HL-60/S4 (cell line): Measurements from ENCODE around the gene MAN1A1.

Experiments
- in situ Hi-C: fragments of 300-500 bp; cut with MboI; formaldehyde crosslinking; loops from 2 replicates; pipeline ENCODE4 v1.14.3; 2022; ENCODE audit warnings: low sequenced_read_pairs

MAN1A1 gene

DNA sequence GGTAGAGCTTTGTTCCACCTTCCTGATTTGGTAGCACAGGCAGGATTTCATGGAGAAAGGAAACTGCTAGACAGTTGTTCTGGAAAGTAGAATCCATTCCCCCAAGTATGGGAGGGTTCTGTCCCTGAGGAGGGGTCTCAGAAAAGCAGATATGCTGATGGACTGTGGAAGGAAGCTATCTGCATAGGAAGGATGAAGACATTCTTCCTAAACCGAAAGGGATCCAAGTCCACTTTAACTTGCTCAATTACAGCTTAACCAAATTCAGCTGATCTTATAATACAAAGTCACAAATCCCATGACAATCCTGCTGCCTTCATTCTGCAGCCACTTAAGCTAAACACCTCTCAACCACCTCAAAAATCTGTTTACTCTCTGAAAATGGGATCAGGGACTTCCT lies 2.6 kb downstream of the MAN1A1 start:
- in situ Hi-C loops = no loop called here

DNA sequence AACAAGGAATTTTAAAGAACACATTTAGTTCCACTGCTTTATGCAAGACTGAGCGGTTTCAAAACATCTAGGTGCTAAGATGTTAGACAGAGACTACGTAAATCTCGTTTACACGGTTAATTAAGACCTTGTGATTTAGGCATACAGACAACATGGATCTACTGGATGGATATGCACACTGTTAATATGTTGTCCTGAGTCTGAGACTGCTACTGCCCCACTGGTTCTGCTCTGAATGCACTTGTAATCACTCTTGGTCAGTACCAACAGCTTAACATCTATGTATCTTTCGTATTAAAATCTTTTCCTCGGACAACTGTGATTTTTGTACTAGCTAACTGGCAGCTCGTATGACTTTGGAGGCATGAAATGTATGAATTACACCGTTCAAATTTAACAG lies 3.1 kb downstream of the MAN1A1 start:
- in situ Hi-C loops = no loop called here

DNA sequence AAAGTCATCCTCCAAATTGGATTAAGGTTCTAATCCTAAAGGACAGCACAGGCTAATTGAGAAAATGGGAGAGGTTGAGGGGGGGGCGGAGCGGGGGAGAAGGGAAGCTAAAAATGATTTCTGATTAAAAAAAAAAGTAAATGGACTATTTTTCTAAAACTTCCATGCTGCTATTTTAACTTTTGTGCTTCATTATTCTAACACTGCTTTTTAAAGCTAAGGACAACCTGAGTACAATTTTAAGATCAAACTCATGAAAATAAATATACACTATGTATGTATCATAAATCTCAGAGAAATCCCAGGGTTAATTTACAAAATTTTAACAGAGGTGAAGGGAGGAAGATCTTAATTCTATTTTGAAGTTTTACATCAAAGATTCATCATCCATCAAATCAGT lies 4.4 kb downstream of the MAN1A1 start:
- in situ Hi-C loops = no loop called here

DNA sequence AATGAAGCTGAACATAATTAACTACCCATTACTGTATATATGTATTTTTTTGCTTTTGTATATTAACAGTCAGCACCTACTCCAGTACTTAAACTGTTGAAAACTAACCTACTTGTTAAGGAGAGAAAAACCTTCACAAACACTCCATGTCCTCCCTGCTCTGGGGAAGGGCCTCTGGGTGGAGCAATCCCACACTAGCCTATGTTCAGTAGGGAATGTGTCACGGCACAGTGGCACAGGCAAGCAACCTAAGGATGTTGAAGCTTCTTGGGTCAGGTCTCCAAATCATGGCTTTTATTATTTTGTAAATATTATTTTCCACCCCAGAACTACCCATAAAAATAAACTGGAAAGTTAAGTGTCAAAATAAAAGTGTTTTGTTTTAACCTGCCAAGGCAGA lies 5.3 kb downstream of the MAN1A1 start:
- in situ Hi-C loops = no loop called here

DNA sequence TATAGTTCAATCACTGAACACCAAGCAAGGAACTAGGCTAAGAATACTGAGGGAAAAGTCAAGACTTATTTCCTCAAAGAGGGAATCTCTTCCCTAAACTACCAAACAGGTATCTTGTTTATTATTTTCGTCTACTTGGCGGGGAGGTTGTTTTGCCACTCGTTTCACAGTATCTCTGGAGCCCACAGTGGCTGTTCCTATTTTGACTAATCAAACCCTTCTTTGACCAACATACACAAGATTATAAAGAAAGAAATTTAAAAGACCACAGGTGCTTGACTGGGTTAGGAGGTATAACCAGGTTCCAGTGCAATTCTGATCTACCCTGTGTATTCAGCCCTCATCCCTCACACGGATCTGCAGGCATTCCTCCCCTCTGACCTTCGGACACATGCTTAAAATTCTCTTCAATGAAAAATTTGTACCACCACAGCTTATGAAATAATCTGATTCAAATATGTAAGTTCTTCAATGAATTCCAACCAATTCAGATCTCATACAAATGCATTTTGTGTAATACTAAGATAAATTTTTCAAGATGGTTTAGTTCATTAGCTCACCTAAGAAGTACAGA lies 5.9 kb downstream of the MAN1A1 start:
- in situ Hi-C loops = no loop called here

DNA sequence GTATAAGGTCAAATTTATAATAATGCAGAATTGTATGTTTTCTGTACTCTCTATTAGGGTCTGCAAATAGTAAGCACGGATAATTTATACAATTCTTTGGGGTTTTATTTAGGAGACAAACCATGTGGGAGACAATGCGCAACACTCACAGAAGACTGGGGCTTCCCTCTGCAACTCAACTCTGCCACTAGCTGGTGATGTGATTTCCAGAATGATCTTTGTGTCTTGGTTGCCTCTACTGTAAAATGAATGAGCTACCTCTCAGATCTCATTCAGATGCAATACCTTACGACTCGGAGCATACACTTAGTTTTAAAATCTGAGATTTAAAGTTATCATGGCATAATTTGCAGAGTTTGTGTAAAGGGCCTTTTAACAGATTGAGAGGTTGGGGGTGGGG lies 6.4 kb downstream of the MAN1A1 start:
- in situ Hi-C loops = no loop called here

DNA sequence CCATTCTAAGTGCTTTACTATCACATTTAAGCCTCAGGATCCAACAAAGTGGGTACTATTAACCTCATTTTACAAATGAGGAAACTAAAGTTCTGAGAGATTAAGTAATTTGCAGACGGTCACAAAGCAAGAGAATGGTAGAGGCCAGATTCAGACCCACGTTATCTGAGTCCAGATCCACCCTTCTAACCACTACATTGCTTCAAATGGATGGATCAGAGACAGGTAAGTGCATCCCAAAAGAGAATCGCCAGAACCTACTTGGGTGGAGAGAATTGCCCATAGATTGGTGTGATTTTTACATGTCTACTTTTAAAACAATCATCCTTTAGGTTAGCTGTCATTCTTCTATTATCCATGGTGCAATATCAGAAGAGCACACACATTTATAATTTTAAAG lies 7.1 kb downstream of the MAN1A1 start:
- in situ Hi-C loops = no loop called here

DNA sequence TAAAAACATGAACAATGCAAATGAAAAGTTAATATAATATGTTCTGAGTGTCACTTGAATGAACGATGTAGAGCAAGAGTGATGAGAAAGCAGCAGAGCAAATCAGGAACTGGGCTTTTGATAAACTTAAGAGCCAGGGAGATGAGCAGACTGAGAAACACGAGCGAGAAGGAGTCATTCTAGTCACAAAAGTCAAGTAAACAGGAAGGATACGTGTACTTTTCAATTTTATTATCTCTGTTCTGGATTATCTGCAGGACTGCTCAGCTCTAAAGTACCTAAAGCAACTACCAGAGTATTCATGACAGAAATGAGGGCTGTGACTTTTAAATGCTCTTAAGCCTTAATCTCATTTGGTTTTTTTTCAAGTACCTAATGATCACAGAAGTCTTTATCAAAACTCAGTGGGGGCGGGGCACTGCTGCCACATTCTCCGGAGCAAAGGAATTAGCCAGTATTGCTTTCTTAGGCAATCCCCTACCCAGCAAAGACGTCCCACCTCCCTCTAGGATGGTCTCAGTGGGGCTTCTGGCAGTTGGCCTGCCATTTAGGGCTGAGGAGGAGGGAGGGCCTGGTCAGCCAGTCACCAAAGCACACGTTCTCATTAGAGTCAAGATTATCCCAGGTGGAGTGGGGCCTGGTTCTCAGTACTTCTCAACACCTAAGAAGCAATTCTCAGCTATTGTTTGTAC lies 8.6 kb downstream of the MAN1A1 start:
- in situ Hi-C loops = no loop called here

DNA sequence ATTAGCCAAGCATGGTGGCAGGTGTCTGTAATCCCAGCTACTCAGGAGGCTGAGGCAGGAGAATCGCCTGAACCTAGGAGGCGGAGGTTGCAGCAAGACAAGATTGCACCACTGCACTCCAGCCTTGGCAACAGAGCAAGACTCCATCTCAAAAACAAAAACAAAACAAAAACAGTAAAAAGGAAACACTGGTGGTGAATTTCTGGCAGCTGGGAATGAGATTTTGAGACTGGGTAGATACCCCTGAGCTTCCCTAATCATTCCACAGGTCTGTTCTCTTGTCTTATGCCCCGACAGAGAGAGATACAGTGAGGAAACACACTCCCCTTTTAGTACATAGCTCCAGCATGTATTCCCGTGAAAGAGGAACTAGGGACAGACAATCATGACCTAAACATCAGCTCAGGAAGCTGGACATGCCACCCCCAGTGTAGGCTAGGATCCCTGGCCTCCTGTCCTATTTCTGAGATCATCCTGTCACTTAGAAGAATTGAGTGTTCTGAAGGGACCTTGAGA lies 9.6 kb downstream of the MAN1A1 start:
- in situ Hi-C loops = no loop called here

DNA sequence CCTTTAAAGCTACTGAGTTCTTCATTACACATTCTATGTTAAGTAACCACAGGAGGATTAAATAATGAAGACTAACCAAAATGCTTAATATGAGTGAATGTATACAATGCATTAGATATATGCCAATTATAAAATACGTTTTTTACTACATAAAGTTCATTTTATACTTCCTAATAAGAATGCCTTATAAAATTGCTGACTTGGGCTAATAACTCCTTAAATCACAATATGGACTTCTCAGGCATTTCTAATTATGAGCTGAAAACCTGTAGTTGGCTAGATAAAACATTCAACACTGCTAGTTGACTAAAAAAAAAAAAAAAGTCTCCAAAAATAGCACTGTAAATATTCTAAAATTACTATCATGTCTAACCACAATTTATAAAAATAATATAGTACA lies 11.8 kb downstream of the MAN1A1 start:
- in situ Hi-C loops = no loop called here

DNA sequence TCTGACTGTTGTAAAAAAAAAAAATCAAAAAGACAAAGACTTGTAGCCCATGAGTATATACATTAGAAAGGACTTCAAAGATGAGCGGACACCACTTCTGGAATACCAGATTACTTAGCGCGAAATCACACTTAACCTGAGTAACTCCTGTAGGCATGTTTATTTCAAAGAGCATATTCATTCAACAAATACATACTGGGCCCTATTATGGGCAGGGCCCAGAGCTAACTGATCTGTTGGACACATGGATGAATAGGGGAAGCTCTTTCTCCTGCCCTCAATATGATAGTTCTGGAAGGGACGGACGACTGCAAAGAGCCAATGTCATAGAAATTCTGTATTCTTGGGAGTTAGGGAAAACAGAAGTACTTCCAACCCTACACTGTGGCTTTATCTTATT lies 12.3 kb downstream of the MAN1A1 start:
- in situ Hi-C loops = no loop called here

DNA sequence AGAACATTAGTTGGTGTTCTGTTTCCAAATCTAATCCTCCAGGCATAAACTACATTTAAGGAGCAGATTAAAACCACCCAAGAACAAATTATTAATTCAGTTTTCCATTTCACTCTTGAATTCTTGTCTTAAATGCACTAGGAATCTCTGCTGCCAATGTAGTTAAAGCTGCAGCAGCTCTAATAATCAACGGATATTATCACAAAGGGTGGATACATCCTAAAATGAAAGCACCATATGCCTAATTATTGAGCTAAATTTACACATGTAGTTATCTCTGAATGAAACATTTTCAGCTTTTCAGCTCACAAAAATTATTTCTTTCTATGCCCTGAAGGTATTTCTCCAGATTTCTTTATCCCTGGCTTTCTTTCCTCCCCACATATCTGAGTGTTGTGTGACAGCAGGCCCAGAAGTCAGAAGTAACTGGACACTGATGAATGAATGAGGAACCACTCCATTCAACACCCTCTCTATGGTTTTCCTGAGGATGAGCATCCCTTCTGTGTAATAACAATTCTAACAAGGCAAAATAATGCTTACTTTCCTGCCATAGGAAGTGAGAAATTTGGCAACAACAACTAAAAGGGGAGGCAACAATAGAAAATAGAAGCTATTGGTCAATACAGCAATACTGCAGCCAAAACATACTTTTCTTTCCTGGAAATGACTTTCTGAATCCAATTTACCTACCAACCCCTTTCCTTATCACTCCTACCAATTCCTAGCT lies 14.9 kb downstream of the MAN1A1 start:
- in situ Hi-C loops = no loop called here

DNA sequence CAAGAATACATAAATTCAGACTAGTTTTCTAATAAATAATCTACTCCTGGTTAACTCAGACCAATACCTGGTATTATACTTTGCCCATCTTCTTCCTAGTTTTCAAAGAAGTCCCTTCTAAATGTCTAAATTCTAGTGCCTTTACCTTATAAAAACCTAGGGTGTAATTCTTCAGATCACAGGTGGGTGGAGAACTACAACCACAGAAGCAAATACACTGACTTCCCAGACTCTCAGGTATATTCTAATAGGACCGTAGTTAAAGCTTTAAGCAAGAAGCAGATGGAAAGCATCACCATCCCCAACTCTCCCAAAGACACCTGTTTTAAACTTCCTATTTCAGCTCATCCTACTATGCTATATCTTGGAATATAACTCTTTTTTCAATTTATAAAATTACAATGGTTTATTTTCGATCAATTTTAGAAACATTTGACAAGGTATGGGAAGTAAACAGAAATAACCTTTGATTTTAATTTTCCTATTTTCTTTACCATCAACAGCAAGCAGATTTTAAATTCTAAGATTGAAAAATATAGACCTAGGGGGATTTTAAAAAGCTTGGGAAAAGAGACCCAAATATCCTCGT lies 15.8 kb downstream of the MAN1A1 start:
- in situ Hi-C loops = no loop called here

DNA sequence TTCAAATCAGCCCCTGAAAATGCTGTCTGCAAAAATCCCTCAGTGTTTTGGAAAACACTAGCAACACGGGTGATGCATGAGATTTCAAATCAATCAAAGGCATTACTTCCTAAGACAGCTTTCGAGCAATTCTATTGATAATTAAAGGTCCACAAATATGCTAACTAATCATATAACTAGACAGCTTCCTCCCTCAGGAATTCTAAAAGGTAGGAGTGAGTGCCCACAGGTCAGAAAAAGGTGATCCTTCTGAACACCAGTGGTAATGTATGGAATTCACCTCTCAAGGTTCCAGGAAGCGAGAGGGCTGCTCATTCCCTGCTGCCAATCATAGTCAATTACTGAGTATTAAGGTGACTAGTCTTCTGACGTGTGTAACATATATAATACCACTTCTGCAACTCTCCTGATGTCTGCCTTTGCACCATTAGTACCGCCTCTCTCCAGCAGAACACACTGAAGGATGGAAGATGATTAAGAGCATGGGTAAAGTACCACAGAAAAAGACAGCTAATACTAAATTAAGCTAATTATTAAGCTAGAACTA lies 16.4 kb downstream of the MAN1A1 start:
- in situ Hi-C loops = no loop called here

DNA sequence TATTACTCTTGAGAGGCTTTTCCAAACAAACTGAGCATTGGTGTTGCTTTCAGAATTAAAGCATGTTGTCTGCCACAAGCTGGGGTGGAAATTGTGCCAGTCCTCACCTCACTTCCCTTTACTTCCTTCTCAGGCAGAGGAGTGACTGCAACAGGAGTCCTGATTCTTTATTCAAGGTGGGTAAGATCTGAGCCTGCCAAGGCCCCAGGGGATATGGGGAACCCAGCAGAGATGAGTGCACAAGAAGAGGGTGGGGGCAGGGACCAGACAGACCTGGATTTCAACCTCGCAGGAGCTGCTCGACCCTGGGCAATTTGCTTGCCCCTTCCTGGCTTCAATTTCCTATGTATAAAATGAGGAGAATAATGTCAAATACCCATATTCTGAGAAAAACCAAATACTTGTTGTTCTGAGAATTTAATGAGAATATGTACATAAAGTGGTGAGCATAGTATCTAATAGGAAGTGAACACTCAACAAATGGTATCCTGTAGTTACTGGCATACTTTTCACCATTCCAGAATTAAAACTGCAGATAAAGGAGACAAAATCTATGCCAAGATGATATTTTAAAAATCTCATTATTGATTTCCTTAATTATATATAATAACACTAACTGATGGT lies 17.8 kb downstream of the MAN1A1 start:
- in situ Hi-C loops = no loop called here

DNA sequence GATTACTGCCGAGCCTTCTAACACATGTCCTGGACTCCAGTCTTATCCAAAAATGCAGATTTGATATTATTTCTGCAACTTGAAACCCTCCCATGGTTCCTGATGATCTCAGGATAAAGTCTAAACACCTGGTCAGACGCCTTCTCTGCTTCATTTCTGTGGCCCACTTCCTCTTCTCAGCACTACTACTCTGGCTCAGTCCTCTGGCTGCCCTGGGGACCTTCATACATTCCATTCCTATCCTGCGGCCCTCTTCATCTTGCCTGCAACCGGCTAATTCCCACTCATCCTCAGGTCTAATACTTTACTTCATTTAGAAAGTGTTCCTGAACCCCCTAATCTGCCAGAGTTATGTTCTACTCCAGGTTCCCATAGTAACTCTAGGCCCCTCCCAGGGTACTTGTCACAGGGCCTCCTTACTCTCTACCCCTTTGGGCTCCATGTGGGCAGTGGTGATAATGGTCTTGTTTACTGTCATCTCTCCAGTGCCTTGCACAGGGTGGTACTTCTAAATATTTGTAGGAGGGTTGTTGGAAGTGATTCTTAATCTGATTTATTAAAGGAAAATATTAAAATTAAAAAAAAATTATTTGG lies 18.9 kb downstream of the MAN1A1 start:
- in situ Hi-C loops = no loop called here

DNA sequence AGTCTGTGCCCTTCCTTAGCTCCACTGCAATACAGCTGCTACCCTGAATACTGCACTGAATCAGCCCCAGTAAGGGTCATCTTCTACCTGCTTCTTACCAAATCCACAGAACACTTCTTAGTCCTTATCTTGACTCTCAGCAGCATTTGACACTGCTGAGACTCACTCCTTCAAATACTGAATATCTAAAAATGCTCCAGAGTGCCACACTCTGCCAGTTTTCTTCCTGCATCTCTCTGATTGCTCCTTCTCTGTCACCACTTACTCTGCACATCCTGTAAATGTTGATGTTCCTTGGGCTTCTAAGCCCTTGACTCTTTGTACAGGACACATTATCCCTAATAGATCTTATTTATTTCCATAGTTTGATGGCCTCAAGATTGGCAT lies 19.8 kb downstream of the MAN1A1 start:
- in situ Hi-C loops = no loop called here

DNA sequence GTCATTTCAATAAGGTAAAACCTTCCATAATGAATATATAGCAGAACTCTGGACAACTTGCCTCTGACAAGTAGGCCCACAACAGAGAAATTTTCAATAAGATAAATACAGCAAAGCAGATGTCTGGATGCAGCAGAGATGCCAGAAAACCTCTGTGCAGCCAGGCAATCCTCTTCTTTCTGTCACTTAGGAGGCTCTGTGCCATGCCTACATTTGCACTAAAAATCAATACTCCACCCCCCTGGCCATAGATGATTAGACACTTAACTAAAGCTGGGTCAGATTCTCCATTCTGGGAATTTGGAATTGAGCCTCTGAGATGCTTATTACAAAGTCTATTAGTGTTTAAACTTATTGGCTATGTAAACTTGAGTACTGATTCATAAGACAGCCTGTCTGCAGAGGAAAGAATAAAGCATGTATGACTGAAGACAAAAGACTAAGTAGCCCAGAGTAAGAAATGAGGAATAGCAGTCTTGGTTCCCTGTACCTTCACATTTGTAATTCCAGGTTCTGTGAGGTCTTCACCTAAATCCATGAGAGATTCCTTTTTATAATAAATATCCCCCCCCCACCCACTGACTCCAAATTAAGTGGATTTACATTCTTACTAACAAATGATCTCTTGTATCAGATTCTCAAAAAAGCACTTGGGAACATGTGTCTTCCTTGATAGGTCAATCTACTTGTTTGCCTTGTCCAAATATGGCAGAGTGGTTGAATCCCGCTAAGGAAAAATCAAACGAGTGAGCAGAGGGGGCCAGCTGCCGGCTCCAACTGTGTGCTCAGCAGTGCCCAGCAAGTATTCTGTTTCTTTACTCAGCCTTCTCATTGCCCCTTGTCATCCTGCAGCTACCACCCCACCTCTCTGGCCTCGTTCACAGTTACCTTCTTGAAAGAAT lies 20.4 kb downstream of the MAN1A1 start:
- in situ Hi-C loops = no loop called here

DNA sequence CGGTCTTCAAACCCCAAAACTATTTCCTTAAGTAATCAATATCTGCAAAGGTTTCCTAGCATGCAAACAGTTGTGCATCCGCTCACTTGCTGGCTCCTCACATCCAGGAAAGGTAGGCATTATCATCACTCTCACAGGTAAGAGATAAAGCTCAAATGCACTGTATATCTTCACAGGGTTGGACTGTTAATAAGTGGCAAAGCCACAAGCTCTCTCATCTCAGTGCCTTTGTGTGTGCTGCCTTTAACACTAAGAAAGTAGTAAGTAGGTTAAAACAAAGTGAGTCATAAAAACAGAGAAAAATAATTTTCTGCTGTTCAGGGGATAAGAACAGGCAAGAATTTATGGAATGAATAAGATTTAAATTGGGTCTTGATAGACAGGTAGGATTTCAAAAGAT lies 21.3 kb downstream of the MAN1A1 start:
- in situ Hi-C loops = no loop called here

DNA sequence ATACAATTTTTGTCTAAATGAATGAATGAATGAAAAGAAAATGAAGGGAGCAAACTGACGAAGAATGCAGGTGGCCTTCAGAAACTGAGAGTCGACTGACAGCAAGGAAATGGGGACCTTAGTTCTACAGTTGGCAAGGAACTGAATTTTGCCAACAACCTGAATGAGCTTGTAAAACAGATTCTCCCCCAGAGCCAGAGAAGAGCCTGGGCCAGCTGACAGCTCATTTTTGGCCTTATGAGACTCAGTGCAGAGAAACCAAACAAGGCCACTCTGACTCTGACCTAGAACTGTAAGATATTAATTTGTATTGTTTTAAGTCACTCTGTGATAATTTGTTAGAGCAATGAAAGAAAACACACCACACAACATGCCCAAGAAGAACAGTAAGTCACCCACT lies 21.8 kb downstream of the MAN1A1 start:
- in situ Hi-C loops = no loop called here
